Thyroid gland (tissue), 4 donors: ENCODE results near the gene CRIP1.

Experiments
- POLR2A ChIP-seq, 2 donors: fragments of 450-650 bp; IDR thresholded peaks; one replicate each; pipeline ENCODE4 v1.6.1; 2017; ENCODE audit warnings: antibody characterized with exemption in 2 of 2, mild to moderate bottlenecking in 2 of 2, moderate library complexity in 1 of 2
- TF ChIP-seq, protein P1 (sequence below), 6 experiments: fragments of 200-600 bp in 3 of 6; fragments of 450-650 bp in 3 of 6; sonication (generic) in 3 of 6; IDR thresholded peaks; one replicate each; pipeline ENCODE4 v1.5.1; 2016 to 2019; ENCODE audit warnings: antibody characterized with exemption in 6 of 6, mild to moderate bottlenecking in 2 of 6, inconsistent platforms in 1 of 6, moderate library complexity in 1 of 6

DNA sequence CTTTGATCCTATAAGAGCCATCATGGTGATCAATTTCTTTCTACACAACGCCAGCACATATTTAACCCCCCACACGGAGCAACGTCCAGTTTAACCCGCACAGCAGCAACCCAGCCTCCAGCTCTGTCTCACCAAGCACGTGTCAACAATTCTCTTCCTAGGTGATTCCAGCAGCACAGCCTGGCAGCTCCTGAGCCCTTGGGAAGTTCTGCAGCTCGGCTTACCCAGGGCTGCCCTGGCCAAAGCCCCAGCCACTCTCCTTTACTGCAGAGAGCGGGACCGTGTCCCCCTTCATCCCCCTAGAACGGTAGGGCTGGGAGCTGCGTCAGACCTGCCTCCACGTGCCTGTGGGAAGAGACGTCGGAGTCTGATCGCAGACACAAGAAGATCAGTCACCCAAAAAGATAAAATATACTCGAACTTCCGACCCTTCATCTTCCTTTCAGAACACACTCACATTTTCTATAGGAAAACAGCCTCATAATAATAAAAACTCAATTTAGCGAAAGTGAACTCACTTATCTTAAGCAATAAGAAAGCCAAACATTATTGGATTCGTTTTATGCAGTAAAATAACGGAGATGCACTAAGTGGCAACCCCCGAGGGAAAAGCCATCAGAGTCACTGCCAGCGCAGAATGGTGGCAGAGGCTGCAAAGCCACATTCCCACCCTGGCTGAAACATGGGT lies 47.3 kb downstream of the CRIP1 start:
- TF ChIP-seq POLR2A (IDR thresholded peaks at IDR 0.05), result no peak
- TF ChIP-seq, protein P1, sequence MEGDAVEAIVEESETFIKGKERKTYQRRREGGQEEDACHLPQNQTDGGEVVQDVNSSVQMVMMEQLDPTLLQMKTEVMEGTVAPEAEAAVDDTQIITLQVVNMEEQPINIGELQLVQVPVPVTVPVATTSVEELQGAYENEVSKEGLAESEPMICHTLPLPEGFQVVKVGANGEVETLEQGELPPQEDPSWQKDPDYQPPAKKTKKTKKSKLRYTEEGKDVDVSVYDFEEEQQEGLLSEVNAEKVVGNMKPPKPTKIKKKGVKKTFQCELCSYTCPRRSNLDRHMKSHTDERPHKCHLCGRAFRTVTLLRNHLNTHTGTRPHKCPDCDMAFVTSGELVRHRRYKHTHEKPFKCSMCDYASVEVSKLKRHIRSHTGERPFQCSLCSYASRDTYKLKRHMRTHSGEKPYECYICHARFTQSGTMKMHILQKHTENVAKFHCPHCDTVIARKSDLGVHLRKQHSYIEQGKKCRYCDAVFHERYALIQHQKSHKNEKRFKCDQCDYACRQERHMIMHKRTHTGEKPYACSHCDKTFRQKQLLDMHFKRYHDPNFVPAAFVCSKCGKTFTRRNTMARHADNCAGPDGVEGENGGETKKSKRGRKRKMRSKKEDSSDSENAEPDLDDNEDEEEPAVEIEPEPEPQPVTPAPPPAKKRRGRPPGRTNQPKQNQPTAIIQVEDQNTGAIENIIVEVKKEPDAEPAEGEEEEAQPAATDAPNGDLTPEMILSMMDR (IDR thresholded peaks at IDR 0.05), result no peak
